Testis (tissue), 3 donors: ENCODE data around the gene KRT222. TPM values are rescaled to one million over a fixed set of nuclear protein-coding genes. Genes with fewer than 3 reads are reported as not detected.

ENCODE experiments used
- DNase-seq: peaks from one replicate; pipeline ENCODE4 v3.0.0-alpha.2; 2019
- H3K27ac ChIP-seq, 2 donors: fragments of 200-600 bp; sonication (generic); one replicate each; pipeline ENCODE4 v1.5.1; 2019
- H3K27me3 ChIP-seq: fragments of 200-600 bp; sonication (generic); one replicate; pipeline ENCODE4 v1.5.1; 2019
- H3K36me3 ChIP-seq: fragments of 200-600 bp; sonication (generic); one replicate; pipeline ENCODE4 v1.5.1; 2017; ENCODE audit warnings: low read depth; ENCODE audit errors: missing control alignments
- H3K4me1 ChIP-seq: fragments of 200-600 bp; sonication (generic); one replicate; pipeline ENCODE4 v1.5.1; 2019
- H3K4me3 ChIP-seq, 2 donors: fragments of 200-600 bp; sonication (generic); one replicate each; pipeline ENCODE4 v1.5.1; 2017 to 2019
- H3K9me3 ChIP-seq: fragments of 200-600 bp; sonication (generic); one replicate; pipeline ENCODE4 v1.5.1; 2017
- POLR2A ChIP-seq: fragments of 450-650 bp; IDR thresholded peaks from one replicate; pipeline ENCODE4 v1.6.1; 2017; ENCODE audit warnings: antibody characterized with exemption, mild to moderate bottlenecking, moderate library complexity
- WGBS, 2 donors: methylation state at CpG; one replicate each; pipeline ENCODE4 v1.1.5; 2018; 5-methylcytosine and 5-hydroxymethylcytosine counted together
- intact Hi-C: fragments of 100-400 bp; cut with DNase I; formaldehyde crosslinking; loops from one replicate; pipeline ENCODE4 v1.15.1; 2023; ENCODE audit warnings: low total_unique reads
- polyA plus RNA-seq: library from polyadenylated mRNA; stranded (reverse); fragments of 350-450 nt; fragmentation: Illumina TruSeq; extraction: RNeasy Lipid Tissue Mini Kit (QIAGEN cat#74804); gene quantifications from one replicate; pipeline ENCODE4 v1.2.3, GENCODE V29; 2014; ENCODE audit warnings: low read depth, low replicate concordance; ENCODE audit not compliant: insufficient read depth
- total RNA-seq, 2 donors: library from RNA; depleted of rRNA; stranded (reverse); fragments of >200 nt; gene quantifications; one replicate each; pipeline ENCODE4 v1.2.3, GENCODE V29; 2016
- TF ChIP-seq, protein P1 (sequence below), 3 experiments: fragments of 450-650 bp in 2 of 3; fragments of 200-600 bp in 1 of 3; sonication (generic) in 1 of 3; IDR thresholded peaks; one replicate each; pipeline ENCODE4 v1.5.1; 2016 to 2019; ENCODE audit warnings: antibody characterized with exemption in 3 of 3, mild to moderate bottlenecking in 2 of 3, moderate library complexity in 1 of 3

Gene KRT222
- total and polyA plus RNA-seq, 3 donors from 2014 or later = 1.0 to 3.1 (median 1.2) TPM

DNA sequence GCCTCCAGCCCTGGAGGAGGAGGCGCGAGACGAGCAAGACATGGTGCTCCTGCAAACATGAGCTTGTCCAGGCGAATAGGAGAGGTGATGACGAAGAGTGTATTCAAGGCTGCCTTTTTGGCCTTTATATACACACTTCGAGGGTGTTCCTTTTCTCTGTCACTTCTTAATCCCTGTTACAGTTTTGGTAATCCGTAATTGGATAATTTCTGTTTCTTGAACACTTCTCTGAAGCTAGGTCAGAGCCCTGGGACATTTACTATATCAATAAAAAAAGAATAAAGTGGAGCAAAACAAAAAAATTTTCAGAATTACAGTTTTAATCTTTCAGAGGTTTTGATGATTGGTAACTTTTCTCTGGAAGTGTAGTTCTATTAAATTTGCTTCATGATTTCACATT lies 38.7 kb upstream of the KRT222 start, which contains the start of gene KRT24:
Gene KRT24 (minus strand): TSS at position 101 of the 400 bp plus-strand sequence. CDS start 59 bp downstream, at position 42.
- no peaks in the 10 kb centered on the region for H3K9me3 ChIP-seq
- intact Hi-C loops = no loop called here
- 84 to 86% methylated on average over 7 of the region's 7 CpGs for WGBS, 2 donors
- H3K4me1 ChIP-seq = no peaks in the 10 kb centered on the region
- H3K36me3 ChIP-seq = no peaks in the 10 kb centered on the region
- H3K4me3 ChIP-seq = no peak within 1 kb of the TSS
- TF ChIP-seq, protein P1, sequence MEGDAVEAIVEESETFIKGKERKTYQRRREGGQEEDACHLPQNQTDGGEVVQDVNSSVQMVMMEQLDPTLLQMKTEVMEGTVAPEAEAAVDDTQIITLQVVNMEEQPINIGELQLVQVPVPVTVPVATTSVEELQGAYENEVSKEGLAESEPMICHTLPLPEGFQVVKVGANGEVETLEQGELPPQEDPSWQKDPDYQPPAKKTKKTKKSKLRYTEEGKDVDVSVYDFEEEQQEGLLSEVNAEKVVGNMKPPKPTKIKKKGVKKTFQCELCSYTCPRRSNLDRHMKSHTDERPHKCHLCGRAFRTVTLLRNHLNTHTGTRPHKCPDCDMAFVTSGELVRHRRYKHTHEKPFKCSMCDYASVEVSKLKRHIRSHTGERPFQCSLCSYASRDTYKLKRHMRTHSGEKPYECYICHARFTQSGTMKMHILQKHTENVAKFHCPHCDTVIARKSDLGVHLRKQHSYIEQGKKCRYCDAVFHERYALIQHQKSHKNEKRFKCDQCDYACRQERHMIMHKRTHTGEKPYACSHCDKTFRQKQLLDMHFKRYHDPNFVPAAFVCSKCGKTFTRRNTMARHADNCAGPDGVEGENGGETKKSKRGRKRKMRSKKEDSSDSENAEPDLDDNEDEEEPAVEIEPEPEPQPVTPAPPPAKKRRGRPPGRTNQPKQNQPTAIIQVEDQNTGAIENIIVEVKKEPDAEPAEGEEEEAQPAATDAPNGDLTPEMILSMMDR (IDR thresholded peaks at IDR 0.05) = no peak
- H3K27ac ChIP-seq = no peak within 1 kb of the TSS
- H3K27me3 ChIP-seq = no peaks in the 10 kb centered on the region
- DNase-seq = no peak

DNA sequence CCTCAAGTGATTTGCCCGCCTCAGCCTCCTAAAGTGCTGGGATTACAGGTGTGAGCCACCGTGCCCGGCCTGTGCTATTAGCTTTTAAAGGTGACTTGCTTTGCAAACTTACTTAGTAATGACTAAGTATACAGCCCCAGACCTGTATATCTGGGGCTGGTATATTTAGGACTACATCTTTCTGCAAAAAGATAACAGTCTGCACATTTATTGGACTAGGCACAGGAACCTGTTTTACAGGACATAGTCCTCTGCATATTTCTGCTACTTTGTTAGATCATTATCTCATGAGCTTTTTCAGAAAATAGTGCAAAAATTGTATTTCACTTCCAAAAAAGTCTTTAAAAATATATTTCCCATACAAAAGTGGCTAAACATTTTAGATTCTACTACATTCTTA lies 37.3 kb upstream of the KRT222 start:
- Histone ChIP-seq H3K27ac (no peak overlapping the region), H3K4me1 (no peaks in the 10 kb centered on the region), H3K27me3 (no peaks in the 10 kb centered on the region), H3K4me3 (no peak overlapping the region), H3K36me3 (no peaks in the 10 kb centered on the region), H3K9me3 (no peaks in the 10 kb centered on the region)
- intact Hi-C loops = no loop called here
- TF ChIP-seq, protein P1 (IDR thresholded peaks at IDR 0.05) = no peak
- no peak for TF ChIP-seq POLR2A
- no peak for DNase-seq
- 94 to 96% methylated on average over 3 of the region's 3 CpGs for WGBS, 2 donors

DNA sequence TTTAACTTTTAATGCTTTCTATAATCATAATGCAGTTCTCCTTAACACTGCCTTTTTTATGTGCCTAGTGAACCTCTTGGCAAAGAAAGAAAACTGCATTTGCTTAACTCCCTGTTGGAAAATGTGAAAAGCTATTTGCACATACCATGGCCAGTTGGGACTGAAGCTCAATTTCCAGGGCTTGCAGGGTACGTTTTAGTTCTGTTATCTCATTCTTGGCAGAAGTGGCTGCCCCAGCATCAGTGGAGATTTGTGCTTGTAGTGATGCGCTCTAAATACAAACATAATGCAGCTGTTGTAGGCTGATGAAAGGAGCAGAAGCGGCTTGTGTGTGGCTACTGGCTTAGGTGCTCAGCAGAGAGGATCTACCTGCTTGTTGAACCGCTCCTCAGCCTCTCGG lies 34.9 kb upstream of the KRT222 start:
- H3K4me3 ChIP-seq = no peak overlapping the region
- TF ChIP-seq, protein P1 (IDR thresholded peaks at IDR 0.05) = no peak
- no peak for TF ChIP-seq POLR2A
- H3K9me3 ChIP-seq = no peaks in the 10 kb centered on the region
- 48% methylated on average over 5 of the region's 5 CpGs for WGBS, 2 donors
- H3K27ac ChIP-seq = no peak overlapping the region
- H3K36me3 ChIP-seq = no peaks in the 10 kb centered on the region
- no peaks in the 10 kb centered on the region for H3K27me3 ChIP-seq
- H3K4me1 ChIP-seq = no peaks in the 10 kb centered on the region
- intact Hi-C loops = no loop called here
- no peak for DNase-seq

DNA sequence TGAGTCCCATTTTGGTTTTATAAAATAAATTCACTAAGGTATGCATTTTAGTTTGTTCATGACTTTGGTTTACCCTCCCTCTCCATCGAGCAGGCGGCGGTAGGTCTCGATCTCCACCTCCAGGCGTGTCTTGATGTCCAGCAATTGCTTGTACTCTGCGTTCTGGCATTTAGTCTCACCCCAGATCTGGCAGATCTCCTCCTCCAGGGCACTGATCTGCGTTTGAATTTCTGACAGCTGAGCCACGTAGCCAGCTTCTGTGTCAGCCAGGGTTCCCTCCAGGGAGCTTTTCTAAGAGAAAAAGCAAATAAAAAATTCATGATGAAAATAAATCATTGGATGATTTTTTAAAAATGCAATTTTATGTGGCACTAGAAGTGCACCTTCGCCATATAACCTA lies 34.4 kb upstream of the KRT222 start:
- no peaks in the 10 kb centered on the region for H3K27me3 ChIP-seq
- H3K4me3 ChIP-seq = no peak overlapping the region
- no peaks in the 10 kb centered on the region for H3K4me1 ChIP-seq
- H3K27ac ChIP-seq = no peak overlapping the region
- TF ChIP-seq, protein P1 (IDR thresholded peaks at IDR 0.05) = no peak
- TF ChIP-seq POLR2A = no peak
- intact Hi-C loops = no loop called here
- no peaks in the 10 kb centered on the region for H3K9me3 ChIP-seq
- DNase-seq = no peak
- H3K36me3 ChIP-seq = no peaks in the 10 kb centered on the region
- 49 to 62% methylated on average over 9 of the region's 9 CpGs for WGBS, 2 donors

DNA sequence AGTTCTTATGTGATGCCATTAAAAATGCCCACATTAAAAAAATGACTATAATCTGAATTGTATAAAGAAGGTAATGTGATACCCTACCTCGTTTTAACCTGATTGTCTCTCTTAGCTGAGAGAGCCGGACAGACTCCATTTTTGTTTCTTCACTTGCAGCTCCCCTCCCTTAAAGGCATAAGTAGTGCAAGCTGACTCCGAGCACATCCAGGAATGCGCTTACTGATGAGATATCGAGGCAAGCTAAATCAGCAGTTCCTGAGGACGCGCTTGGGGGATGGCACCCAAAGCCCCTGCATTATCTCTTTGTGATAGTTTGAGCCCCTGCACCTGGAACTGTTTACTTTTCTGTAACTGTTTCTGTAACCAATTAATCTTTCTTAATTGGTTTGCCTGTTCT lies 32.3 kb upstream of the KRT222 start:
- TF ChIP-seq, protein P1 (IDR thresholded peaks at IDR 0.05) = no peak
- no peak for TF ChIP-seq POLR2A
- Histone ChIP-seq H3K36me3 (no peaks in the 10 kb centered on the region), H3K9me3 (no peaks in the 10 kb centered on the region), H3K27ac (no peak overlapping the region), H3K27me3 (no peaks in the 10 kb centered on the region), H3K4me3 (no peak overlapping the region), H3K4me1 (no peaks in the 10 kb centered on the region)
- no peak for DNase-seq
- 38 to 53% methylated on average over 7 of the region's 7 CpGs for WGBS, 2 donors
- intact Hi-C loops = no loop called here
